A549 treated with Mapracorat at 1 μM for 4 hours (cell line): ENCODE data around the gene E2F1. TPM values are rescaled to one million over a fixed set of nuclear protein-coding genes. Genes with fewer than 3 reads are reported as not detected.

Experiments
- total RNA-seq: library from RNA; stranded (reverse); fragments of 200-300 nt; extraction: Qiagen RNA extraction; gene quantifications from 5 replicates; pipeline ENCODE4 v1.2.3, GENCODE V29; 2022

The E2F1 gene, protein sequence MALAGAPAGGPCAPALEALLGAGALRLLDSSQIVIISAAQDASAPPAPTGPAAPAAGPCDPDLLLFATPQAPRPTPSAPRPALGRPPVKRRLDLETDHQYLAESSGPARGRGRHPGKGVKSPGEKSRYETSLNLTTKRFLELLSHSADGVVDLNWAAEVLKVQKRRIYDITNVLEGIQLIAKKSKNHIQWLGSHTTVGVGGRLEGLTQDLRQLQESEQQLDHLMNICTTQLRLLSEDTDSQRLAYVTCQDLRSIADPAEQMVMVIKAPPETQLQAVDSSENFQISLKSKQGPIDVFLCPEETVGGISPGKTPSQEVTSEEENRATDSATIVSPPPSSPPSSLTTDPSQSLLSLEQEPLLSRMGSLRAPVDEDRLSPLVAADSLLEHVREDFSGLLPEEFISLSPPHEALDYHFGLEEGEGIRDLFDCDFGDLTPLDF
- total RNA-seq = 21.9 to 30.7 TPM (median 30.2 TPM) in 5 replicates

DNA sequence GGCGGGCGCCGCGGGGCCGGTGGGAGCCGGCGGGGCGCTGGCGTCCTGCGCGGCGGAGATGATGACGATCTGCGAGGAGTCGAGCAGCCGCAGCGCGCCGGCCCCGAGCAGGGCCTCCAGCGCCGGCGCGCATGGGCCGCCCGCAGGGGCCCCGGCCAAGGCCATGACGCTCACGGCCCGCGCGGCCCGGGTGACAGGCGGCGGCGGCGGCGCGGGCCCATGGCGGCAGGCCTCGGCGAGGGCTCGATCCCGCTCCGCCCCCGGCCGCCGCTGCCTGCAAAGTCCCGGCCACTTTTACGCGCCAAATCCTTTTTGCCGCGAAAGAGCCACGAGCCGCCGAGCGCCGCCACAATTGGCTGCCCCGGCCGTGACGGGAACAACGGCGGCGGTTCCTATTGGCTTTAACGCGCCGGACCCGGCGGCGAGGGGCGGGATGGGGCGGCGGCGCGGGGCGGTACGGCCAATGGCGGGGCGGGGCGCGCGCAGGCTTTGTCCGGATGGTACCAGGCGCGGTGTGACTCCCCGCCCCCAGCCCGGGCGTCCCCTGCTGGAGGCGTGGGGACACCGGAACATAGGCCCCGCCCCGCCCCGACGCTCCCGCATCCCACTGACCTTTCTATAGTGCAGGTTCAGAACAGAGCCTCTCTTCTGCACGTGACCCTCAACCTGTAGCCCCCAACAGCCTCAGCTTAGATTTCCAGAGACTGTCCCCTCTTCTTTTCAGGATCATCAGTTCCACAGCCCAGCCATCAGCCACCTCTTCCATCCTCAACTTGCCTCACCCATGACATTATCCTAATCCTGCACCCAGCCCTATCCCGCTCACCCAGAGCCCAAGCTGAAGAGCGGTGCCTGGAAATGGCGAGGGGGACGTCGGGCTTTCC, at the start of gene E2F1:
TSS of gene E2F1 (minus strand) at position 286 of the 884 bp plus-strand sequence. CDS start at position 165, 121 bp downstream.

DNA sequence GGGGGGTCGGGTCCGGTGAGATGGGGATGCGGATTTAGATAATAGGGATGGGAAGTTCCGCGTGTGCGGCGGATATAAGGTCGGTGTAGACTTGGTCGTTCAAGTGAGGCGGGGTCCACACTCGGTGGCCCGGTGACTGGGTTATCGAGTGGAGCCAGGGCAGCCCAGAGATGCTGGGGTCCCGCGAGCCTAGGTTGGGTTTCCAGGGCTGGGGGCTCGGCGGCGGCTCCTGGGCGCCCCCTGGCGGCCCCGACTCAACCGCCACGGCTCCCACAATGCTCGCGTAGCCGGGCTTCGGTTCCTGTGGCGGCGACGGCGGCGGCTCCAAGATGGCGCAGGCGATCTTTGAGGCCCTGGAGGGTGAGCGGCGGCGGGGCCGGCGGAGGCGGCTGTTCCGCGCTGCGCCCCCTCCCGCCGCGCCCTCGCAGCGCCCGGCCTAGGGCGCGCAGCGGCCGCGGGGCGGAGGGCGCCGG, 45.5 kb upstream of the E2F1 start, which contains the start of gene ZNF341:
TSS of gene ZNF341 (plus strand) at position 304 of the 473 bp plus-strand sequence. CDS start at position 330, 26 bp downstream.

DNA sequence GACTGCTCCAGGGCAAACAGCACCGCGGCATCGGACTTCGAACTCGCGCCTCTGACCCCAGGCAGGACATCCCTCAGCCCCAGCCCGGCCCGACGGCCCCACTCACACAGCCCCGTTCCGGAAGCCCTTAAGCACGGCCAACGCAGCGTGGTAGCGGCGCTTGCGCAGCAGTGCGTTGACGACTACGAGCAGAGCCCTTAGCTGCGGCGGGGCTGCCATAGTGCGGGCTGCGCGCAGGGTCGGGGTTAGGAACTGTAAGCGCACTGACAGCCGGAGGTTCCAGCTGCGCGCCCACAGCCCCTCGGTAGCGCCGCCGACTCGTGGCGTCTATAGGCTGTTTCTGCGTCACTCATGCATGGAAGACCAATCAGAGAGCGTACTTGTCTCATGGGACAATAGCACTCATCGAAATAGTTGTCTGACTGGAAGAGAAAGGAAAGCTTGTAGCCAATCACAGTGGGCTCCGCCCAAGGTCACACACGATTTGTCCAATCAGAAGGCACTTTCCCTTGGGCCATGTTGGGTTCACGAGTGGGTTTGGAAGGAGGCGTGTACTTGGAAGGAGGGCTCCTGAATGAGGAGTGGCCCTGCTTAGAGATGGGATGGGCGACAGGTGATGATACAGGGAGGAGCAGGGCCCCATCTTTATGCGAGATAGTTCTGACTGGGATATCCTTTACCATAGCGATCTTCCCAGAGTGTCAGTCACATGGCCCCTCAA, 34.0 kb upstream of the E2F1 start, which contains the start of gene PXMP4:
TSS of gene PXMP4 (minus strand) at position 322 of the 721 bp plus-strand sequence. CDS start at position 219, 103 bp downstream.

DNA sequence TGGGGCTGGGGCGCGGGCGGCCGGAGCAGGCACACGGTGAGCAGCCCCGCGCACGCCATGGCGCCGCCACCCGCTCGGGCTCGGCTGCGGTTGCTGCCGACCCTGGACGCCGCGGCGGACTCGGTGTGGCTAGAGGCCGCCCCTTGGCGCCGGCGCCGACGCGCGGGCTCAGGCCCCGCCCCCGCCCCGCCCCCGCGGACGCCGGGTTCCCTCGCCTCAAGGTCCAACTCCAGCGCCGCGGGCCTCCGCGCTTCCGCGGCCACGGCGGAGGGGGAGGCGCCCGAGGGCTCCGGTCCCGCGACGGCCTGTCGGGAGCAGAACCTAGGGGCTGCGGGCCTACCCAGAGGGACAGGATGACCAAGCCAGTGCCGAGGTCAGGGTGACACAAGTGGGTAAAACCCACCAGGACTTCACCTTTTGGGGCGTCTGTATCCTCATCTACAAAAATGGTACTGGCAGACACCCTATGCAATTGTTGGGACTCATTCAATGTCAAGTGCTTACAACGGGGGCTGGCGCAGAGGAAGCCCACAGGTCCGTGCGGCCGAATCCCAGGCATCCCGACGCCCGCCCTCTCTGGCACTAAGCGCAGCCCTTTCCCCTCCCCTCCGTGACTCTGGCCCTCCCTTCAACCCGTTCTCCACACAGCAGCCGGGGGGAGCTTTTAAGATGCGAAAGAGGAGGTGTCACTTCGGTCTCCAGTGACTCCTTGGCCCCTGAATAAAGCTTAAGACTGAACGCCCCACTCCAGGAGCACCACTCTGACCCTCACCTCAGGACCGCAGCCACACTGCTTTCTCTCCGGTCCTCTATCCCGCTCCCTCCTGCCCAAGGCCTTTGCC, 11.7 kb downstream of the E2F1 start, which contains the start of gene NECAB3:
TSS of gene NECAB3 (minus strand) at position 135 of the 842 bp plus-strand sequence. CDS start at position 59, 76 bp downstream.

DNA sequence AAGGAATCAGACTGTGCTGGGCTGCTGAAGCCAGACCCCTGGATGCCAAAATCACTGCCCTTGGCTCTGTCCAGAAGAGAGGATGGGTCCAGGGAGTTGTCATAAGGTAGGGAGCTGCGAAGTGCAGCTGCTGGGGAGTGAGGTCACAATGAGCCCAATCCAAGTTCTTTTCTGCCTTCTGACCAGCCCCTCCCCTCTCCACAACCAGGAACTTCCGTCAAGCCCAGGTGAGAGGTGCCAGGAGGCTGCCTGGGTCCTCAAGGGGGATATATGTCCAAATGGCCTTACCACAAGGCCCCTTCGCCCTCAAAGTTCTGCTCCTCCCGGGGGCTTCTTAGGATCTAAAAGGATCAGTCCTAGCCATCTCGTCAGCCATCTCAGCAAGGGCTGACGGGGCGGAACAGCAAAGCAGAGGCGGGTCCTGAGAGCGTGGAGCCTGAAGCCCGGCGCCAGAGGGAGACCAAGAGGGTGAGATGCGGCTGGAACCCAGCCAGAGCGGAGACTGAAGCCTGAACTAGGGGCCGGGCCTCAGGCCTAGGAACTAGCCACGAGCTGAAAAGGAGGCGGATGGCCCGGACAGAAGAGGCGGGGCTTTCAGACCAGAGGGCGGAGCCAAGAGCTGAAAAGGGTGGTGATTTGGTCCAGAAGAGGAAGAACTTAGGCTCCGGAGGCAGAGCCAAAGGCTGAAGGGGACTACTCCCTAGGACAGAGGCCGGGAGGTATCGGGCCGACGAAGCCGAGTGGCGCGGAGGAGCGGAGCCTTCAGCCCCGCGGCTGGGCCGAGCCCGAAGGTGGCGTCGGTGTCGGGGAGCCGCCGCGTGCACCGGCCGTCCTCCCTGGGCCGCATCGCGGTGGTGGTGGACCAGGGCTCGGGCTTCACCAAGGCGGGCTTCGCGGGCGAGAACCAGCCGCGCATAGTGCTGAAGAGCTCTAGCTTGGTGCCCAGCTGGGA, 19.6 kb downstream of the E2F1 start, which contains the start of gene ACTL10:
TSS of gene ACTL10 (plus strand) at position 651 of the 952 bp plus-strand sequence. CDS start 555 bp downstream, outside the sequence.

DNA sequence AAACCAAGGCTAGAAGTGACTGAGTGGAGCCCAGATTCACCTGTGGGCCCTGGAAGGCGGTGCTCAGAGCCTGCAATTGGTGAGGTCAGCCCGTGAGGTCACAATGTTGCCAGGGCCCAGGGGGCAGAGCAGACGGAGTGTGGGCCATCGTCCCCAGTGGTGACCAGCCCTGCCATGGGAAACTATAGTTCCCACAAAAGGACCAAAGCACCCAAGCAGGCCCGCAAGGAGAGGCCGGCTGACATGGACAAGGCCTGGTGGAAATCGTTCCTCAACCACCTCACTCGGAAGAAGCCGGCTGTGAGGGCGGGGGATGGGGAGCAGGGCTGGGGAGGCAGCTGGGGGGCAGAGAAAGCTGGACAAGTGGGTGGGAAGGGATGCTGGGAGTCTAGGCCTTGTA, 24.0 kb downstream of the E2F1 start, which contains the start of gene C20orf144:
TSS of gene C20orf144 (plus strand) at position 156 of the 400 bp plus-strand sequence. CDS start at position 175, 19 bp downstream.

Other genes starting within 250 kb of the E2F1 start
- gene SNTA1, start 242.6 kb downstream of the E2F1 start, total RNA-seq = 9.1 to 12.4 TPM (median 10.9 TPM) in 5 replicates
- gene CBFA2T2, start 196.3 kb downstream of the E2F1 start, total RNA-seq = 4.4 to 6.9 TPM (median 5.9 TPM) in 5 replicates
- 0.07 to 0.13 TPM (median 0.08 TPM) in 4 of 5 replicates, not detected in the other for gene C20orf144, start 24.1 kb downstream of the E2F1 start, total RNA-seq
- 0.06 TPM in 1 of 5 replicates, not detected in the others for gene ACTL10, start 19.4 kb downstream of the E2F1 start, total RNA-seq
- gene NECAB3, start 12.0 kb downstream of the E2F1 start, total RNA-seq = 8.1 to 14.0 TPM (median 12.2 TPM) in 5 replicates
- gene PXMP4, start 33.9 kb upstream of the E2F1 start, total RNA-seq = 4.5 to 6.7 TPM (median 6.1 TPM) in 5 replicates
- gene ZNF341, start 45.6 kb upstream of the E2F1 start, total RNA-seq = 2.6 to 4.4 TPM (median 3.2 TPM) in 5 replicates
- 151 to 167 TPM (median 165 TPM) in 5 replicates for gene CHMP4B, start 125.0 kb upstream of the E2F1 start, total RNA-seq